ENCODE data around the gene DBNDD2.

The DBNDD2 gene

DNA sequence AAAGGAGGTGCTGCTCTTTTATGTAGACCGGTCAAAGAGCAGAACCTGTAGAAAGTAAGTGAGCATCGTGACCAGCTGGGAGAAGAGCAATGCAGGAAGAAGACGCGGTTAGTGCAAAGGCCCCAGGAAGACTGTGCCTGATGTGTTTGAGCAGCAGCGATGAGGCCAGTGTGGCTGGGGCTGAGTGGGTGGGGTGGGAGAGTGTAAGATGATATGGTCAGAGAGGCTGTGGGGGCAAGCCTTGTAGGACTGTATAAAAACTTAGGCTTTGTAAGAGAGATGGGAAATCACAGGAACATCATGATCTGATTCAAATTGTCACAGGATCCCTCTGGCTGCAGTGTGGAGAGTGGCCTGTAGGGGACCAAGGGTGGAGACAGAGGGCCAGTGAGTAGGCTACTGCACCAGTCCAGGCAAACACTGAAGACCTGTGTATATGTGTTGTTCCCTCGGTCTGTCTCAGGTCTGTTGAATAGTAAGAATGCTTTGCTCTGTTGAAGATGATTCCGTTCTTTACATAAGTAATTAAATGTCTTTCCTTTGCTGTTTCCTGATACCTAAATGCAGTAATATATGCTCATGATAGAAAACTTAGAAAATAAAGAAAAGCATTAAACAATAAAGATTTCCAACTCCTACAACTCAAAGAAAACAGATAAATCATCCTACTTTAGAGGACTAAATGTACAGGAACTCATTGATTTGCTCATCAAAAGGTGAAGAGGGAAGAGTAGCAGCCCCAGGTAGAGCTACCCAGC, 37.9 kb downstream of the DBNDD2 start:
- no peaks in the 10 kb centered on the region for H3K27me3 ChIP-seq (ENCODE audit: insufficient read depth, low read length)
- no peak for TF ChIP-seq EZH2 (IDR thresholded peaks at IDR 0.05; ENCODE audit: borderline replicate concordance, low read length)
- TF ChIP-seq, protein P1, sequence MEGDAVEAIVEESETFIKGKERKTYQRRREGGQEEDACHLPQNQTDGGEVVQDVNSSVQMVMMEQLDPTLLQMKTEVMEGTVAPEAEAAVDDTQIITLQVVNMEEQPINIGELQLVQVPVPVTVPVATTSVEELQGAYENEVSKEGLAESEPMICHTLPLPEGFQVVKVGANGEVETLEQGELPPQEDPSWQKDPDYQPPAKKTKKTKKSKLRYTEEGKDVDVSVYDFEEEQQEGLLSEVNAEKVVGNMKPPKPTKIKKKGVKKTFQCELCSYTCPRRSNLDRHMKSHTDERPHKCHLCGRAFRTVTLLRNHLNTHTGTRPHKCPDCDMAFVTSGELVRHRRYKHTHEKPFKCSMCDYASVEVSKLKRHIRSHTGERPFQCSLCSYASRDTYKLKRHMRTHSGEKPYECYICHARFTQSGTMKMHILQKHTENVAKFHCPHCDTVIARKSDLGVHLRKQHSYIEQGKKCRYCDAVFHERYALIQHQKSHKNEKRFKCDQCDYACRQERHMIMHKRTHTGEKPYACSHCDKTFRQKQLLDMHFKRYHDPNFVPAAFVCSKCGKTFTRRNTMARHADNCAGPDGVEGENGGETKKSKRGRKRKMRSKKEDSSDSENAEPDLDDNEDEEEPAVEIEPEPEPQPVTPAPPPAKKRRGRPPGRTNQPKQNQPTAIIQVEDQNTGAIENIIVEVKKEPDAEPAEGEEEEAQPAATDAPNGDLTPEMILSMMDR (IDR thresholded peaks at IDR 0.05; ENCODE audit: low read length), result peak; percentile 63
- no peak overlapping the region for H3K9ac ChIP-seq (ENCODE audit: low read length)
- no peak overlapping the region for H3K4me3 ChIP-seq (ENCODE audit: low read depth, low read length, poor library complexity, severe bottlenecking)
- H3K79me2 ChIP-seq (ENCODE audit: insufficient read depth, low read length), result no peaks in the 10 kb centered on the region
- no peaks in the 10 kb centered on the region for H3F3A ChIP-seq (ENCODE audit: insufficient read depth, low read length)
- no peak overlapping the region for H3K4me2 ChIP-seq (ENCODE audit: low read length)
- H2AFZ ChIP-seq (ENCODE audit: low read length), result no peak overlapping the region
- H3K9me3 ChIP-seq (ENCODE audit: low read length), result no peaks in the 10 kb centered on the region
- no peak overlapping the region for H3K27ac ChIP-seq (ENCODE audit: low read depth, low read length, poor library complexity, severe bottlenecking)
- H3K9me2 ChIP-seq (ENCODE audit: low read depth, low read length), result no peaks in the 10 kb centered on the region
- H3K36me3 ChIP-seq (ENCODE audit: insufficient read depth, low read length), result no peaks in the 10 kb centered on the region
- H3K4me1 ChIP-seq (ENCODE audit: insufficient read depth, low read length, severe bottlenecking), result no peaks in the 10 kb centered on the region
- no peaks in the 10 kb centered on the region for H4K20me1 ChIP-seq (ENCODE audit: insufficient read depth, low read length)

DNA sequence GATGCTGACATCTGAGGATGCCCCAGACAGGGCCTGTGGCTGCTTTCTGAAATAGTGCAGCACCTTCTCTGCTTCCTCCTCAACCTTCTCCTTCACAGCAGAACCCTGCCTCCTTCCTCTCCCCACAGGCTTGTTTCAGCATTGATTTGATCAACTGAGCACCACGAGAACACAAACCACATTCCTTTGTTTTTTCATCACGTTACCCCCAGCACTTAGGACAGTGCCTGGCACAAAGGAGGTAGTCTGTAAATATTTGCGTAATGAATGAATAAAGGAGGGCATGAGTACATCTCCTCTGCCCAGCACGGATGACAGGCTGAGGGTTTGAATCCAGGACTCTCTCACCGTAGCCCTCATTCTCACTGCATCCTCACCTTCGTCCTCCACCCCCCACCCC, 40.2 kb downstream of the DBNDD2 start:
- no peaks in the 10 kb centered on the region for H3K36me3 ChIP-seq (ENCODE audit: insufficient read depth, low read length)
- no peaks in the 10 kb centered on the region for H3K9me2 ChIP-seq (ENCODE audit: low read depth, low read length)
- no peaks in the 10 kb centered on the region for H3F3A ChIP-seq (ENCODE audit: insufficient read depth, low read length)
- no peaks in the 10 kb centered on the region for H3K4me1 ChIP-seq (ENCODE audit: insufficient read depth, low read length, severe bottlenecking)
- no peak overlapping the region for H3K4me2 ChIP-seq (ENCODE audit: low read length)
- no peak overlapping the region for H3K27ac ChIP-seq (ENCODE audit: low read depth, low read length, poor library complexity, severe bottlenecking)
- TF ChIP-seq EZH2 (IDR thresholded peaks at IDR 0.05; ENCODE audit: borderline replicate concordance, low read length), result no peak
- TF ChIP-seq, protein P1 (IDR thresholded peaks at IDR 0.05; ENCODE audit: low read length), result no peak
- no peak overlapping the region for H3K4me3 ChIP-seq (ENCODE audit: low read depth, low read length, poor library complexity, severe bottlenecking)
- H3K9me3 ChIP-seq (ENCODE audit: low read length), result no peaks in the 10 kb centered on the region
- no peak overlapping the region for H2AFZ ChIP-seq (ENCODE audit: low read length)
- H3K79me2 ChIP-seq (ENCODE audit: insufficient read depth, low read length), result no peaks in the 10 kb centered on the region
- no peaks in the 10 kb centered on the region for H3K27me3 ChIP-seq (ENCODE audit: insufficient read depth, low read length)
- no peak overlapping the region for H3K9ac ChIP-seq (ENCODE audit: low read length)
- no peaks in the 10 kb centered on the region for H4K20me1 ChIP-seq (ENCODE audit: insufficient read depth, low read length)

DNA sequence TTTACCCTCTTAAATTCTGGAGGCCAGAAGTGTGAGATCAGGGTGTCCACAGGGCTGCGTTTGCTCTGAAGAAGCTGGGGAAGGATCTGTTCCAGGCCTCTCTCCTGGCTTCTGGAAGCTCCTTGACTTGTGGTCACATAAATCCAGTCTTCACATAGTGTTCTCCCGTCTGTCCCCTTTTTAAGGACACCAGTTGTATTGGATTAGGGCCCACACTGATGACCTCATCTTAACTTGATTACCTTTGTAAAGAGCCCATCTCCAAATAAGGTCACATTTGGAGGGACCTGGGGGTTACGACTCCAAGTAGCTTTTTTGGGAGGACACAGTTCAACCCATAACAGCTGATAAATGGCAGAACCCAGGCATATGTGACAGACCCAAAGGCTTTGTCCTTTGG, 41.4 kb downstream of the DBNDD2 start:
- H3K4me1 ChIP-seq (ENCODE audit: insufficient read depth, low read length, severe bottlenecking), result no peaks in the 10 kb centered on the region

More for the DNA sequence above, 41.4 kb downstream of the DBNDD2 start:
- TF ChIP-seq, protein P1 (IDR thresholded peaks at IDR 0.05; ENCODE audit: low read length), result no peak
- no peak for TF ChIP-seq EZH2 (IDR thresholded peaks at IDR 0.05; ENCODE audit: borderline replicate concordance, low read length)
- H4K20me1 ChIP-seq (ENCODE audit: insufficient read depth, low read length), result no peaks in the 10 kb centered on the region
- H3K9me2 ChIP-seq (ENCODE audit: low read depth, low read length), result no peaks in the 10 kb centered on the region
- no peak overlapping the region for H3K4me3 ChIP-seq (ENCODE audit: low read depth, low read length, poor library complexity, severe bottlenecking)
- H3K79me2 ChIP-seq (ENCODE audit: insufficient read depth, low read length), result no peaks in the 10 kb centered on the region
- no peak overlapping the region for H3K27ac ChIP-seq (ENCODE audit: low read depth, low read length, poor library complexity, severe bottlenecking)
- H3K9ac ChIP-seq (ENCODE audit: low read length), result no peak overlapping the region
- H3F3A ChIP-seq (ENCODE audit: insufficient read depth, low read length), result no peaks in the 10 kb centered on the region
- no peaks in the 10 kb centered on the region for H3K36me3 ChIP-seq (ENCODE audit: insufficient read depth, low read length)
- no peaks in the 10 kb centered on the region for H3K9me3 ChIP-seq (ENCODE audit: low read length)
- H3K4me2 ChIP-seq (ENCODE audit: low read length), result no peak overlapping the region
- no peaks in the 10 kb centered on the region for H3K27me3 ChIP-seq (ENCODE audit: insufficient read depth, low read length)
- no peak overlapping the region for H2AFZ ChIP-seq (ENCODE audit: low read length)

Measured in OCI-LY1 (cell line).